ENCODE measurements around the gene DCPS.
"Not testable (repeated sequence)": the region's sequence is repeated elsewhere in the genome, so short reads cannot be mapped to it uniquely, and the experiment has no call there.

DCPS gene

GRCh38 chr11:126362879-126363655, 59.2 kb downstream of the DCPS start:
- DNase-seq: no peak

- DNase-seq: no peak
These were observed 59.9 kb downstream of the DCPS start for GRCh38 chr11:126363706-126364248.

GRCh38 chr11:126364735-126365134, 60.9 kb downstream of the DCPS start:
- not testable (repeated sequence) for DNase-seq

- not testable (repeated sequence) for DNase-seq
These were observed 61.6 kb downstream of the DCPS start for GRCh38 chr11:126365508-126365907.

GRCh38 chr11:126366064-126366822, 62.4 kb downstream of the DCPS start:
- no peak for DNase-seq

GRCh38 chr11:126366823-126367654, 63.2 kb downstream of the DCPS start:
- DNase-seq: not testable (repeated sequence)

- not testable (repeated sequence) for DNase-seq
These were observed 63.9 kb downstream of the DCPS start for GRCh38 chr11:126367806-126368205.

GRCh38 chr11:126368336-126369119, 64.7 kb downstream of the DCPS start:
- DNase-seq: not testable (repeated sequence)

- no peak for DNase-seq
These were observed 66.2 kb downstream of the DCPS start for GRCh38 chr11:126370016-126370415.

GRCh38 chr11:126371595-126371994, 67.7 kb downstream of the DCPS start:
- no peak for DNase-seq

GRCh38 chr11:126373389-126374066, 69.7 kb downstream of the DCPS start:
- DNase-seq: not testable (repeated sequence)

- DNase-seq: not testable (repeated sequence)
These were observed 70.9 kb downstream of the DCPS start for GRCh38 chr11:126374562-126375300.

GRCh38 chr11:126375726-126376125, 71.9 kb downstream of the DCPS start:
- no peak for DNase-seq

- DNase-seq: no peak
These were observed 74.9 kb downstream of the DCPS start for GRCh38 chr11:126378763-126379162.

GRCh38 chr11:126380909-126381308, 77.0 kb downstream of the DCPS start:
- no peak for DNase-seq

- not testable (repeated sequence) for DNase-seq
These were observed 78.1 kb downstream of the DCPS start for GRCh38 chr11:126381960-126382359.

GRCh38 chr11:126382641-126383040, 78.8 kb downstream of the DCPS start:
- DNase-seq: not testable (repeated sequence)

- DNase-seq: no peak
These were observed 79.8 kb downstream of the DCPS start for GRCh38 chr11:126383339-126384335.

GRCh38 chr11:126384449-126385070, 80.7 kb downstream of the DCPS start:
- no peak for DNase-seq

Measured in stimulated activated CD4-positive, alpha-beta T cell treated with anti-CD3 and anti-CD28 coated beads, Interleukin-15, amount 100 ng/mL, for 24 hours (primary cell).